Activated T-cell treated with anti-CD3 and anti-CD28 coated beads, Interleukin-2, amount 50 U/mL, for 24 hours (primary cell): ENCODE data around the gene SAMD1.

Source experiments
- DNase-seq: peaks from one replicate; pipeline ENCODE4 v3.0.0-alpha.2; 2020
- H3K27ac Mint-ChIP-seq: 2 replicates; pipeline ENCODE4 v1.8.0; 2020; ENCODE audit warnings: mild to moderate bottlenecking, mixed read lengths
- H3K27me3 Mint-ChIP-seq: 2 replicates; pipeline ENCODE4 v1.8.0; 2020; ENCODE audit warnings: mixed read lengths
- H3K36me3 Mint-ChIP-seq: 2 replicates; pipeline ENCODE4 v1.8.0; 2020; ENCODE audit warnings: low read depth, mixed read lengths
- H3K4me1 Mint-ChIP-seq: 2 replicates; pipeline ENCODE4 v1.8.0; 2020; ENCODE audit warnings: low read depth, mixed read lengths
- H3K4me3 Mint-ChIP-seq: 2 replicates; pipeline ENCODE4 v1.8.0; 2020; ENCODE audit warnings: mild to moderate bottlenecking, moderate library complexity, mixed read lengths
- H3K9me3 Mint-ChIP-seq: 2 replicates; pipeline ENCODE4 v1.8.0; 2020; ENCODE audit warnings: mixed read lengths

The SAMD1 gene

DNA sequence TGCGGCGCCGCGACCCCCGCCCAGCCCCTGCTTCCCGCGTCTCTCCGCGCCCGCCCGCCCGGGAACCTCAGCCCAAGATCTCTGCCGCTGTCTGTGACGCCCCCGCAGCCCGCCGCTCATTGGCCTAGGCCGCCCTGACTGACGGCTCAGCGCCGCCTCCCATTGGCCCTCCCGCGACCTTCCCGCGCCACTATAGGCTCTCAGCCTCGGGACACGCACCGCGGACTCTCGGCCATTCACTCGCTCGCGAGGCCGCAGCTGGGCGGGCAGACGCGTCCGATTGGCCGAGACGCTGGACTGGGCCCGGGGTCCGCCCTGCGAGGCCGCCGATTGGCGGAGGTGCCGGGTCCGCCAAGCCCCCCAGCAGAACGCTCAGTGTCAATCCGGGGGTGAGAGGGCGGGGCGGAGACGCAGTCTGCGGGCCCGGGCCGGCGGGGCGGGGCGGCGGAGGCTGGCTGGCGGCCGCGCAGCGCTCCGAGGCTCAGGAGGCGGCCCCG lies 27.2 kb upstream of the SAMD1 start, which contains the start of gene PRKACA:
PRKACA (minus strand) TSS at position 95 of the 497 bp plus-strand sequence. CDS start 215 bp downstream, outside the sequence.
- H3K36me3 Mint-ChIP-seq = peaks cover 24% of the 10 kb centered on the region
- peak within 1 kb of the TSS; percentile 90 for H3K27ac Mint-ChIP-seq
- peak; percentile 98 for DNase-seq
- H3K4me1 Mint-ChIP-seq = peaks cover 43% of the 10 kb centered on the region
- peak within 1 kb of the TSS; percentile 81 for H3K4me3 Mint-ChIP-seq
- H3K9me3 Mint-ChIP-seq = no peaks in the 10 kb centered on the region
- H3K27me3 Mint-ChIP-seq = no peaks in the 10 kb centered on the region

DNA sequence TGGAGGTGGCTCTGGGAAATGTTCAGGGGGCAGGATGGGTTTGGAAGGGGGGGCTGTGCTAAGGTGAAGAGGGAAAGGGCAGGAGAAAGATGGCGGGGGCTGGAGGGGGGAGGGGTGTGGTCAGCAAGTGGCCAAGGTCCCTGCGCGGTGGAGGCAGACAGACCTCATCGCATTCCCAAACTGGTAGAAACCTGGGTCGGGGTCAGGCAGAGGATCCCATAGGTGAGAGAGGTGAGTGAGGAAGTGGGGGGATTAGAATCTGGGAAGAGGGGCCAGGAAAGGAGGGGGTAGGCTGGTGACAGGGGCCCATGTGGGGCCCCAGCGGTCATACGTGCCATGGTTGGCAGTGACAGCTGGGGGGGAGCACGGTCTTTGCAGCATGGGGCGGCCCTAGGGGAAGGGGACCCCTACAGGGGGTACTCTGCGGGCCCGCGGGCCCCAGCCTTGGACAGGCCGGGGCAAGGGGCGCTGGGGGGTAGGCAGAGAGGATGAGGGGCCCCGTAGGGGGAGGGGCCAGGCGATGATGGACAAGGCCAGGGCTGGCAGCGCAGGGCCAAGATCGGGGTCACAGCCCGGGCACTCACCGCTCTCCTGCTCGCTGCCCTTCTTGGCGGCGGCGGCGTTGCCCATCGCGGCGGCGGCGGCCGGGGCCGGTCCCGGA lies 26.5 kb upstream of the SAMD1 start:
- Mint-ChIP-seq H3K4me3 (peak overlapping the region; percentile 81), H3K4me1 (peaks cover 50% of the 10 kb centered on the region), H3K27ac (peak overlapping the region; percentile 75), H3K27me3 (no peaks in the 10 kb centered on the region), H3K36me3 (peaks cover 20% of the 10 kb centered on the region), H3K9me3 (no peaks in the 10 kb centered on the region)
- no peak for DNase-seq

DNA sequence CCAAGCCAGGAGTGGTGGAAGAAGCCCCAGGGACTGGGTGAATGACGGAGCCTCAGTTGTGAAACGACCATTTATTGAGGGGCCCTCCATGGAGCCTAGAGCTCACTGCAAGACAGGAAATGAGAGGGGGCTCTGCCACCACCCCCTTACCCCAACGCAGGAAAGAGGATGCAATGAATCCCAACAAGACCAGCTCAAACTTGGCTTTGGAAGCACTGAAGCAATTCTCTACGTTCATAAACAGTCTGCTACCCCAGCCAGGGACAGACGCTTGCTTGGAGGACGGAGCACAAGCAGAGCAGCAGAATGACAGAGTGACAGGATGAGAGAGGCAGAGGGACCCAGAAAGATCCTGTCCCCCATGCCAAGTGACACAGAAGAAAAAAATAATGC lies 26.0 kb upstream of the SAMD1 start:
- Mint-ChIP-seq H3K27me3 (no peaks in the 10 kb centered on the region), H3K9me3 (no peaks in the 10 kb centered on the region)

DNA sequence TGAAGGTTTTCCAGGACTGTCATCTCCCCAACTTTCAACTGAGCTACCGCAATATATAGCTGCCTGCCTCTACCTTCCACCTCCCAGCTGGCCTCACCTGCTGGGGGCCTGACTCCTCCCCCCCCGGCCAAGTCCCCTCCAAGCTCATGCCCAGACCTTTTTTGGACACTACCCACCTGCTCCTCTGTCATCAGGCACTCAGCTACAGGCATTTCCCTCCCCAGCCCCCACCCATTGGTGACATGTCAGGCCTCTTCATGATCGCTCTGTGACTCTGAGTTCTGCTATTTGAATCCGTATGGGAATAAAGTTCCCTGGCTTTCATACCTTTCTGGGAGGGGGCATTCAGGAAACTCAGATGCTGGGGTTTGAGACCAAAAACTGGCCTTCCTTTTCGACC lies 25.2 kb upstream of the SAMD1 start:
- Mint-ChIP-seq H3K4me1 (peaks cover 55% of the 10 kb centered on the region), H3K4me3 (peak overlapping the region; percentile 81), H3K27me3 (no peaks in the 10 kb centered on the region), H3K36me3 (peaks cover 13% of the 10 kb centered on the region), H3K9me3 (no peaks in the 10 kb centered on the region), H3K27ac (no peak overlapping the region)
- no peak for DNase-seq

More for the DNA sequence above, 26.0 kb upstream of the SAMD1 start:
- H3K4me1 Mint-ChIP-seq = peaks cover 55% of the 10 kb centered on the region
- peak overlapping the region; percentile 81 for H3K4me3 Mint-ChIP-seq
- DNase-seq = no peak
- H3K27ac Mint-ChIP-seq = peak overlapping the region; percentile 75
- H3K36me3 Mint-ChIP-seq = peaks cover 18% of the 10 kb centered on the region

DNA sequence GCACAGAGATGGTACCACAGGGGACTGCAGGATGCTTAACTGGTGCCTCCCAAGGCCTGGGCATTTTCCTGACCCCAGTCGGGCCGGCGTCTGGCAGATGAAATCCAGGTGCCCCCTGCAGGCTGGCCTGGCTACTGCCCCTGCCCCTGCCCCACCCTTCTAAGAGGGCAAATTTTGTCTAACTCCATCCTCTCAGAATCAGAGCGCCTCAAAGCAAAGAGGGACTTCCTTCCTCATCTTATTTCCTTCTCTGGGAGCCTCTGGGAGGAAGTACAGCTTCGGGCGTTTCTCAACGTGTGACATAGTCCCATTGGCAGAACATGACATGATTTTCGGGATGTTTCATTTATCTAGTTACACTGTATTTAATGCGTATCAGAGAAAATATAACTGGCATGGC lies 24.3 kb upstream of the SAMD1 start:
- Mint-ChIP-seq H3K4me3 (no peak overlapping the region), H3K36me3 (peaks cover 7% of the 10 kb centered on the region), H3K9me3 (no peaks in the 10 kb centered on the region), H3K27ac (no peak overlapping the region), H3K27me3 (no peaks in the 10 kb centered on the region), H3K4me1 (peaks cover 55% of the 10 kb centered on the region)
- DNase-seq = peak; percentile 71

DNA sequence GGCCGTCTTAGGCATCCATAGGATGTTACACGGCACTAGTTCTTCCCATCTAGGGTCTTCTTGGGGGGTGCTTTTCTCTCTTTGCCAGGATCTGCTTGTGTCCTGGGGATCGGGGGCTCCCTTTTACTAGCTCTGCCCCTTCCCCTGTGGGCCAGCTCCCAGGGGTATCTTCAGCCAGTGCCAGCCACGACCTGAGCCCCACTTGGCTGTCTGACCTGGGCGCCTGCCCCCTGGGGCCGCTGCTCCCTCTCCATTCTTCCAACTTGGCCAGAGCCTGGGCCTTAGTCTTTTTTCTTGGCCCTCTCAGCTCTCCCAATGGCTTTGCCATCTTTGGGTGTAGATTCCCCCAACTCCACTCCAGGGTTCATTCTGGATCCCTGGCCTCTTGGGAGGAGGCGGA lies 23.9 kb upstream of the SAMD1 start:
- peaks cover 6% of the 10 kb centered on the region for H3K36me3 Mint-ChIP-seq
- no peaks in the 10 kb centered on the region for H3K27me3 Mint-ChIP-seq
- no peaks in the 10 kb centered on the region for H3K9me3 Mint-ChIP-seq
- H3K4me3 Mint-ChIP-seq = no peak overlapping the region
- no peak overlapping the region for H3K27ac Mint-ChIP-seq
- no peak for DNase-seq
- peaks cover 55% of the 10 kb centered on the region for H3K4me1 Mint-ChIP-seq

DNA sequence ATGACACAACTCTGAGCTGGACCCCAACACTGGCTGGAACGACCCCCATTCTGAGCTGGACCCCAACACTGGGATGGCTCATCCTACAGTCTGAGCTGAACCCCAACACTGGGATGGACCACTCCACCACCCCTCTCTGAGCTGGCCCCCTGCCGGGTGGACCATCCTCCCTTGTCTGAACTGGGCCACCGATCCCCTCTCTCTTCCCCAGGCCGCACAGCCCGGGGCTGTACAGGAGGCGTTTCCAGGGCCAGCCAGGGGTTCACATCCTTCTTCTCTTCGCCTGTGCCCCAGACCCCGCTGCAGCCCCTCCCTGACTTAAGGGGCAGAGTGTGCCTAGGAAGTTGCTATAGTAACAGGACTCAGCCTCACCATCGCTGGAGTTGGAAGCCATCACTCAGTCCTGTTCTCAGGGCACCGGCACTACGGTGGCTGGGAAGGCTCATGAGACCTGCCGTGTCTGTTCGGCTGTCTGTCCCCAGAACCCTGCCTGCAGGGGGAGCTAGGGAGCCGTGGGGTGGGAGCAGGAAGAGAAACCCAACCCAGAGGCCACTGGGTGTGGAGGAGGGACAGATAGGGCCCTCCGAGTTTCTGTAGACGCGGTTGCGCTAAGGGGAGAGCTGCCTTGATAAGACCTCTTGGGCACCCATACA lies 23.3 kb upstream of the SAMD1 start:
- Mint-ChIP-seq H3K27ac (peak overlapping the region; percentile 49), H3K36me3 (peaks cover 2% of the 10 kb centered on the region), H3K4me3 (no peak overlapping the region), H3K9me3 (no peaks in the 10 kb centered on the region), H3K4me1 (peaks cover 52% of the 10 kb centered on the region), H3K27me3 (no peaks in the 10 kb centered on the region)
- peak; percentile 66 for DNase-seq

DNA sequence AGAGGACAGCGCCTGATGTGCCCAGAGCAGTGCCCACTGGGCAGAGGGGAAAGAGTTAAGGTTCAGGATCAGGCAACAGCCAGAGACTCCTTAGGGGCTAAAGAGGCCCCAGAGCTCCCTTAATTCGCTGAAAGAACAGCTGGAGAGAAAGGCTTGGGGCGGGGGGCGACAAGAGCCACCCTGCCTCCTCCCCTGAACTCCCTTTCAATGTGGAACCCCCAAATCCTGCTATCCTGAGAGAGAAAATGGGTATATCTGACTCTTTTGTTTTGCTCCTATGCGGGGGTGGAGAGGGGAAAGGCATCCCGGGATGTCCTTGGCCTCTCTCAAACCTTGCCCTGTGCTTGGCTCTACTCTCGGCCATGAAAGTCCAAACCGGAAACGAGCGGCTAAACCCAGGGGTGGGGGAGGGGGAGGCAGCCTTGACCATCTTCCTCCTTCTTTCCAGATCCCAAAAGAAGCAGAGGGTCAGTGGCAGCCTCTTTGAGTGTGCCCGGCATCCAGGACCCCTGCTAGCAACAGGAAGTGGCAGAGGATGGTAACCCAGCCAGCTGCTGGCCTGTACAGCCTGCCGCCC lies 22.3 kb upstream of the SAMD1 start:
- Mint-ChIP-seq H3K27ac (peak overlapping the region; percentile 52), H3K27me3 (no peaks in the 10 kb centered on the region), H3K9me3 (no peaks in the 10 kb centered on the region), H3K4me1 (peaks cover 46% of the 10 kb centered on the region), H3K4me3 (no peak overlapping the region), H3K36me3 (peaks cover 2% of the 10 kb centered on the region)
- no peak for DNase-seq

DNA sequence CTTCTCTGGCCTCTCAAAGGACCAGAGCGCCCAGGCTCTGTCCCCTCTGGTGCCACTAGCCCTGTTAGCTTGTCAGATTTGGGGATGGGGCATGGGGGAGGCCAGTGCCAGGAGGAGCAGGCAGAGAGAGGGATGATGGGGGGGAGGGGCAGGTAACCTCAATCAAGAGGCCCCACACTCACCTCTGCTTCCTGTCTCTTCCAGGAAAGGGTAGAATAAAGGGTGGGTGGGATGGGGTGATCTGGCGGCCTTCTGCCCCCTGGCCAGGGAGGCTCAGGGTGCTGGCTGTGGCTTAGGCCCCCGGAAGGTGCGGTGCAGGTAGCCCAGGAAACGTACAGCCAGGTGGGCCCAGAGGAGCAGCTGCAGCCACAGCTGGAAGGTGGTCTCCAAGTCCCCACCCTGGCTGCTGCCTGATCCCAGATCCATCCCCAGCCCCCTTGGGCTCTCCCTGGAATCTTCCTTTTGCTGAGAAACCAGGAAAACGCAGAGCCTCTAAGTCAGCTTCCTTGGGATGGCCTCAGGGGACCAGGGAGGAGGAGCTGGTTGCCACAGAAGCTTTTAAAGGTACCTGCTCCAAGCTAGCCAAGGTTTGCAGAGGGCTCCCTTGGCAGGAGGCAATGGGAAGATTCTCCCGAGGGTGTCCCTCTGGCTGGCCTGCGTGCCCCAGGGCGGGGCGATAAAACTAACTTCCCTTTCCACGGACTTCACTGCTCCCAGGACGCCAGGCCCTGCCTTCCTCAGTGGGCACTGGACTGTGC lies 21.7 kb upstream of the SAMD1 start:
- peak overlapping the region; percentile 52 for H3K27ac Mint-ChIP-seq
- H3K4me1 Mint-ChIP-seq = peaks cover 46% of the 10 kb centered on the region

DNA sequence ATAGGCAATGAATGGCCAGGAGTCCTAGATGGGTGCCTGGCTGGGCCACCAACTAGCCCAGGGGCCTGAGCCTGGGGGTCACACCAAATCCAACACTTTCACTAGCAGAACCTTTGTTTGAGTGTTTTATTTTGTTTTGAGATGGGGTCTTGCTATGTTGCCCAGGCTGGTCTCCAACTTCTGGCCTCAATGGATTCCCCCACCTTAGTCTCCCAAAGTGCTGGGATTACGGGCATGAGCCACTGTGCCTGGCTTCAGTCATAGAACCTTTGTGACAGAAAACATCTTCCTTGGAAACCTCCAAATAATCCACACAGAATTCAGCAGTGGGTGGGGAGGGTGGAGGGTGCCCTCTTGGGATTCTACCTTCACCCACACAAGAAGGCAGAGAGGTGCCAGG lies 20.9 kb upstream of the SAMD1 start:
- Mint-ChIP-seq H3K4me3 (no peak overlapping the region), H3K36me3 (peaks cover 9% of the 10 kb centered on the region), H3K9me3 (no peaks in the 10 kb centered on the region), H3K27me3 (no peaks in the 10 kb centered on the region), H3K4me1 (peaks cover 41% of the 10 kb centered on the region), H3K27ac (peak overlapping the region; percentile 26)
- no peak for DNase-seq

More for the DNA sequence above, 21.7 kb upstream of the SAMD1 start:
- H3K4me3 Mint-ChIP-seq = no peak overlapping the region
- DNase-seq = no peak
- H3K27me3 Mint-ChIP-seq = no peaks in the 10 kb centered on the region
- H3K9me3 Mint-ChIP-seq = no peaks in the 10 kb centered on the region
- peaks cover 4% of the 10 kb centered on the region for H3K36me3 Mint-ChIP-seq

DNA sequence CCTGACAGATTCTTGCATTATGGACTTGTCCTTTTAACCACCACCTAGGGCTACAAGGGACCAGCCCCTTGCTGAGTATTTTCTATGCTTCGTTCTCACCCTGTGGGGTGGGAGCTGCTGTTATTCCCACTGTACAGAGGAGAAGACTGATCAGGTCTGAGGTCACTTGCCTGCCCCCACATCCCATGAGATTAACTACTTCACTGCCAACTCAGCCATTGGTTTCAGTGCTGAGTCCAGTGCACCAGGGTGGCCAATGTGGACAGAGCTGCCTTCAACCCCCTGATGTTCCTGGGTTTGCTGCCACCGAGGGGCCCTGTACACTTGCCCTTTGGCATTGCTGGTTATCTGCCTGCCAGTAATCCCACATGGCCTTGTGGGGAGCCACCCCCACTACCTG lies 20.1 kb upstream of the SAMD1 start:
- no peaks in the 10 kb centered on the region for H3K9me3 Mint-ChIP-seq
- peaks cover 33% of the 10 kb centered on the region for H3K4me1 Mint-ChIP-seq
- peak overlapping the region; percentile 22 for H3K27ac Mint-ChIP-seq
- H3K27me3 Mint-ChIP-seq = no peaks in the 10 kb centered on the region
- no peak for DNase-seq
- H3K4me3 Mint-ChIP-seq = no peak overlapping the region
- peaks cover 16% of the 10 kb centered on the region for H3K36me3 Mint-ChIP-seq

DNA sequence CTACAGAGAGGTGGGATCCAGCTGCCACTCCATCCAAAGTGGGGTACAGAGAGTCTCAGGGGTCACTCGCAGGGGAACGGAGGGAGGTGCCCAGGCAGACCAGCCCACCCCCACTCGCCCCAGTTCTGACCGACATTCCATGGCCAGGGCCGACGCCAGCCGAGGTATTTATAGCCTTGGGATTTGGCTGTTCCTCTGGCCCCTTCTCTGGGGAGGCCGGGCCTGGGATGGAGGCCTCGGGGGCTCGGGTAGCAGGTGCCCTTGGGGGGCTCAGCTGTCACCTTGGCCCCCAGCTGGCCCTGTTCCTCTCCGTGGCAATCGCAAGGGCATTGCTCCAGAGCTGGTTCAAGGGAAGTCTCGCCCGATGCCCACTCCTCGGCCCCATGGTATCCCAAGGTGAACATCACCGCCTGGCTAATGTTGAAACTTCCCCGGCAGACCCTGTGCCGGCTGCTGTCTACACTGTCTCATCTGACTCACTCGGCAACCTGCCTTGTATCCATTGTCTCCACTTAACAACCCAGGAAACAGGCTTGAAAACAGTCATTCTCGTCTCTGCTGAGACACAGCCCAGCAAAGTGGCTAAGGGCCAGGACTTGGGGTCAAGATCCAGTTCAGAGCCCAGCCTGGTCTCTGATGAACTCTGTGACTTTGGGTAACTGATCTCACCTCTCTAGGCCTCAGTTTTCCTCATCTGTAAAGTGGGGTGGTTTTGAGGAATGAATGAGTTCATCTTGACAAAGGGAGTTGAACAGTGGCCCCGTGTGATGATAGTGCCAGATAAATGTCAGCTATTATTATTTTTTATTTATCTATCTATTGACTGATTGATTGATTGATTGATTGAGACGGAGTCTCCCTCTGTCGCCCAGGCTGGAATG lies 17.3 kb upstream of the SAMD1 start:
- Mint-ChIP-seq H3K4me1 (peaks cover 13% of the 10 kb centered on the region), H3K27me3 (no peaks in the 10 kb centered on the region), H3K9me3 (no peaks in the 10 kb centered on the region), H3K4me3 (no peak overlapping the region), H3K36me3 (peaks cover 33% of the 10 kb centered on the region), H3K27ac (no peak overlapping the region)
- DNase-seq = no peak

DNA sequence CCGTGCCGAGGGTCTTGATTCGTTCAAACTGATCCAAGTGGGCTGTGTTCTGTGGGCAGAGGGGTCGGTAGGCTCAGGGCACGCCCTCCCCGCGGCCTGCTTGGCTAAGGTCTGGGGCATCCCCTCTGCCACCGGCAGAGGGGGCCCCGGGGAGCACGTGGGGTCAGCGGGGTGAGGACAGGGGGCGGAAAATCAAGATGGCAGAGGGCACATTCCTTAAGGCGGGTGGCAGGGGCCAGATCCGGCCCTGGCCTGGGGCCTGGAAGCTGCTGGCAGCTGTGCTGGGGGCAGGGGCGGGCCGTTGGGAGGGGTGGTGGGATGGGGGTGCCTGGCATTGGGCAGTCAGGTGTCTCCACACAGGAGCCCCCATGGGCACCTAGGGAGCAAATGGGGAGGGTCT lies 16.3 kb upstream of the SAMD1 start:
- Mint-ChIP-seq H3K27ac (no peak overlapping the region), H3K27me3 (no peaks in the 10 kb centered on the region), H3K4me3 (no peak overlapping the region), H3K4me1 (peaks cover 4% of the 10 kb centered on the region), H3K9me3 (no peaks in the 10 kb centered on the region), H3K36me3 (peaks cover 41% of the 10 kb centered on the region)
- DNase-seq = no peak

DNA sequence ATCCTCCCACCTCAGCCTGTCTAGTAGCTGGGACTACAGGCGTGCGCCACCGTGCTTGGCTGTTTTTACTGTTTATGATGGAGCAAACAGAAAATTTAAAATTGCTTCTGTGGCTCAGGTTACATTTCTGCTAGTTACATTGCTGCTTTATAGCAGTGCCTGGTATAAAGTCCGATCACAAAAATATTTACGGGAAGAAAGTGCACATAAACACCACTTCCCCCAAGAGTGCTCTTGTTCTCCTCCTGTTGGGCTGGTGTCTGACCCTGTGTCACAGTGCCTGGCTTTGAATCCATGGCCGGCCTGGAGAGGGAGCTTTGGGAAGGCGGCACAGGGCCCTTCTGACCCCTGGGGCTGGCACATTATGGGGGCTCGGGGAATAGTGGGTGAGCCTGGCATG lies 15.1 kb upstream of the SAMD1 start:
- Mint-ChIP-seq H3K27ac (no peak overlapping the region), H3K4me1 (no peaks in the 10 kb centered on the region), H3K27me3 (no peaks in the 10 kb centered on the region), H3K36me3 (peaks cover 50% of the 10 kb centered on the region), H3K4me3 (no peak overlapping the region), H3K9me3 (no peaks in the 10 kb centered on the region)
- no peak for DNase-seq
